ENCODE data around the gene LIPM. TPM values are rescaled to one million over a fixed set of nuclear protein-coding genes. Genes with fewer than 3 reads are reported as not detected.

LIPM gene
- total RNA-seq, 2 experiments from 2014 or later: not detected

DNA sequence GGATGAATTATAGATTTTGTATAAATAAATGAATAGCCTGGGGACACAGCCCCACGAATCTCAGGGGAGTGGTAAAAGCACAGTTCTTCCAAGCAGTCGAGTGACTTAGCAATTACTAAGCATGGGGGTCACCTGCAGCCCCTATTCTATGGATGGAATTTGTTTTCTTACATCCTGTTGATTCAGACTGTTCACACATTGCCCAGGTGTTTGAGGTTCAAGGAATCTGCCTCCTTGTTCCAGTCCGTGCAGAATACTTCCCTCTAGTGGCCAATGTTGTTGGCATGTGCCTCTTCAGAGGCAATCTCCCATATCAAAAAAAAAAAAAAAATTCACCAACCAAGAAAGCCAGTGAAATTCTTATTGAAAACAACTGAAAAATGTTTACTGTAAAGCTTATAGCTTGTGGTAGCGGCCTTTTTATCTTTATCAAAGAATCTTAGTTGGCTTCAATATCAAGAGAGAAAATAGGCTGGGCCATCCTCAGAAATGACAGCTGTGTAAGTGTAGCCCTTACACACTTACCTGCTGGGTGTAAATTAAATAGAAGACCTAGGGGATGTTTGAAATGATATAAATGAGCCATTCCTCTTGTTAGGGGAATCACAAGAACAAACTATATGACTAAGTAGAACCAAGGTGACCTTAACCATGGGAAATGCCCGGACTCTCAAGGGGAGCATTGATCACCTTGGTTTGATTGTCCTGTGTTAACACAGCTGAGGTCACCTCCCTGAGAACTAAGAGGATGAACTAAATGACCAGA, 7.8 kb downstream of the LIPM start:
- Mint-ChIP-seq H3K27ac (no peak overlapping the region), H3K4me1 (peaks cover 7% of the 10 kb centered on the region)

DNA sequence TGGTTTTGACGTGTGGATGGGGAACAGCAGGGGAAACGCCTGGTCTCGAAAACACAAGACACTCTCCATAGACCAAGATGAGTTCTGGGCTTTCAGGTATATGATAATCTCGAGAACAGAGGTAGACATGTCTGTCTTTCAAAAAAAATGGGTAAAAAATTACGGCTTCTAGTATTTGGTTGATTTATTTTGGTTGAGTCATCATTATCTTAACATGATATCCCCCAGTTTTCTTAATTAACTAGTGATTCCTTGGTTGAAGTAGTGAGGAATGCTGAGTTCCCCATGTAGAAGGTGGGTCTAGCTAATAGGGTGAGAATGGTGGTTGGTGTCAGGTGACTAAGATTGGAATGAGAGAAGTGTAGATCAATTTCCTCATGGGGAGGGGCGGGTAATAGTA, 10.7 kb downstream of the LIPM start:
- Mint-ChIP-seq H3K4me1 (peaks cover 10% of the 10 kb centered on the region), H3K36me3 (no peaks in the 10 kb centered on the region), H3K9me3 (no peaks in the 10 kb centered on the region), H3K4me3 (no peak overlapping the region), H3K27me3 (peaks cover 5% of the 10 kb centered on the region), H3K27ac (no peak overlapping the region)
- POLR2A ChIA-PET: no interaction called here
- DNase-seq (no peak), ATAC-seq (ENCODE audit: low read depth) (no peak)

More for the DNA sequence above, 7.8 kb downstream of the LIPM start:
- Mint-ChIP-seq H3K36me3 (no peaks in the 10 kb centered on the region), H3K9me3 (no peaks in the 10 kb centered on the region), H3K27me3 (peaks cover 3% of the 10 kb centered on the region), H3K4me3 (no peak overlapping the region)
- POLR2A ChIA-PET: interaction anchor here (1.1 kb wide), 1 partner anchor 14 kb away, joined by 4 read pairs; no protein-coding TSS in a partner anchor
- peak; percentile 70 for ATAC-seq (ENCODE audit: low read depth)
- no peak for DNase-seq

DNA sequence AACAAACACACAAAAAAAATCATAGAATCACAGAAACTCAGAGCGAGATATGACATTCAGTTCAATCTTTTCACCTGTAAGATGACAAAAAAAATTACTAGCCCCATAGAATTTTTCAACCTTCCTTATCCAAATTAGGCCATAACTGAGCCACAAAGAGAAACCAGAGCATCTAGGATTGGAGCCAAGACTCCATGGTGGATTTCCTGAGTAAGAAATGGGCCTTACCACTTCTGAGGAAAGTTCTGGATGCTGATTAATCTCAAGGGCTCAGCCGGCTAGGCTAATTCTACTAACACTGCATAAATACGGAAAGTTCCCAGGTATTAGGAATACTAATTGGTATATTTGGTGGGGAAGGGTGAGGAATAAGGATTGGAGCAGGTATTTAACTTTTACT, 16.8 kb downstream of the LIPM start:
- Mint-ChIP-seq H3K27ac (no peak overlapping the region), H3K4me3 (no peak overlapping the region), H3K36me3 (peaks cover 3% of the 10 kb centered on the region), H3K27me3 (peaks cover 1% of the 10 kb centered on the region), H3K4me1 (peaks cover 12% of the 10 kb centered on the region), H3K9me3 (no peaks in the 10 kb centered on the region)
- ATAC-seq (ENCODE audit: low read depth) (no peak), DNase-seq (no peak)
- POLR2A ChIA-PET: no interaction called here

DNA sequence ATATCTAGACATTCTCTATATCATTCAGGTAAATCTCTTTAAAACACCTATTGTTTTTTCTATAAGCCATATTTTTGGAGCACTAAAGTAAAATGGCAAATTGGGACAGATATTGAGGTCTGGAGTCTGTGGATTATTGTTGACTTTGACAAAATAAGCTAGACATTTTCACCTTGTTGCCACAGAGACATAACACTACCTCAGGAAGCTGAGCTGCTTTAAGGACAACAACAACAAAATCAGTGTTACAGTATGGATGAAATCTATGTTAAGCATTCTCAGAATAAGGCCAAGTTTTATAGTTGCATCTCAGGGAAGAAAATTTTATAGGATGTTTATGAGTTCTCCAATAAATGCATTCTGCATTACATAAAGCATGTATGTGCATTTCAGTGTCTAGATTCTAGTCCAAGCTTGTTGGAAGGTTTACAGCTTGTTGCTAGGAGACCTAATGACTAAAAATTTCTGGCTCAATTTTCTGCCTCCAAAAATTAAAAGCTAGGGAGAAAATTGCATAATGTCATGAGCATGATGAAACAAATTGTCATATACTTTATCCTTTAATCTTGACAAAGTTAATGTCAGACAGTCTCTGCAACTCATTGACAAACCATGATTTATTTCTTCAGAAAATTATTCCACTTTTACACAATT, 18.3 kb downstream of the LIPM start:
- DNase-seq (no peak), ATAC-seq (ENCODE audit: low read depth) (no peak)
- no peaks in the 10 kb centered on the region for H3K9me3 Mint-ChIP-seq
- no peak overlapping the region for H3K4me3 Mint-ChIP-seq
- no peak overlapping the region for H3K27ac Mint-ChIP-seq
- POLR2A ChIA-PET: no interaction called here
- H3K27me3 Mint-ChIP-seq: peaks cover 1% of the 10 kb centered on the region
- H3K36me3 Mint-ChIP-seq: peaks cover 3% of the 10 kb centered on the region
- H3K4me1 Mint-ChIP-seq: peaks cover 15% of the 10 kb centered on the region

DNA sequence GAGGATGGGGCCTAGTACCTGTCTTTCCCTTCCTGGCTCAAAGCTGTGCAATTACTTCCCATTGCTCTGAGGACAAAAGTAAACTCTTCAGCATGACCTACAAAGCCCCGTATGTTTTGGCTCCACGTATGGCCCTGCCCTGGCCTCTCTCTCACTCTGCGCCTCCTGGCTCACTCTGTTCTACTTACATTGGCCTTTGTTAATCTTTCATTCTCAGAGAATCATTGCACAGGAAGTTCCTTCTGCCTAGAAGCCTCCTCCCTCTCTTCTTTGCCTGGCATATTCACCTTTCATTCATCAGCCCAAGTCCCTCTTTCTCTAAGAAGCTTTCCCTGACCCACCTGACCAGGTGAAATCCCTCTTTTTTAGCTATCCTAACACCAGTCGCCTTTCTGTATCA, 23.9 kb downstream of the LIPM start:
- H3K27ac Mint-ChIP-seq: peak overlapping the region; percentile 83
- no peaks in the 10 kb centered on the region for H3K27me3 Mint-ChIP-seq
- peak overlapping the region; percentile 6 for H3K4me3 Mint-ChIP-seq
- peaks cover 13% of the 10 kb centered on the region for H3K36me3 Mint-ChIP-seq
- POLR2A ChIA-PET: interaction anchor here (0.9 kb wide), 1 partner anchor 53 kb away, joined by 3 read pairs; the partner anchor contains the start of gene STAMBPL1
- ATAC-seq (ENCODE audit: low read depth) (no peak), DNase-seq (no peak)
- H3K4me1 Mint-ChIP-seq: peaks cover 50% of the 10 kb centered on the region
- no peaks in the 10 kb centered on the region for H3K9me3 Mint-ChIP-seq

DNA sequence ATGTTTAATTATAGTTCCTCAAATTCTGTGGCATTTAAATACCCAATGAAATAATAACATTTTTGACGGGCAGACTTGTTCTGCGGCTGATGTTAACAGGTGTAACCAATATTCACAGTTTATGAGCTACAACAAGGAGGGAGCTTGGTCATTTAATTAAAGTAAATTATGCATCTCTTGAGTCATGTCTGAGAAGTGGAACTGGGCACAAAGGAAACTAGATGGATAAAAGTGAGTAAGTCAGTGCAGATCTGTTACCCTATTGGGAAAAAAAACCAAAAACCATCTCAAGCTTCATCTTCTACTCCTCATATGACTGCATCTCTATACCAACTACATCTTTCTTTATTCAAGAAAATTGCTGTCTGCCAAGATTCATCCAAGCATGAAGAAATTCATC, 25.1 kb downstream of the LIPM start:
- peaks cover 13% of the 10 kb centered on the region for H3K36me3 Mint-ChIP-seq
- no peak overlapping the region for H3K27ac Mint-ChIP-seq
- H3K27me3 Mint-ChIP-seq: no peaks in the 10 kb centered on the region
- no peaks in the 10 kb centered on the region for H3K9me3 Mint-ChIP-seq
- no peak for DNase-seq
- H3K4me3 Mint-ChIP-seq: no peak overlapping the region
- POLR2A ChIA-PET: interaction anchor here (1.1 kb wide), 1 partner anchor 53 kb away, joined by 3 read pairs; no protein-coding TSS in a partner anchor
- H3K4me1 Mint-ChIP-seq: peaks cover 56% of the 10 kb centered on the region
- ATAC-seq (ENCODE audit: low read depth): no peak

DNA sequence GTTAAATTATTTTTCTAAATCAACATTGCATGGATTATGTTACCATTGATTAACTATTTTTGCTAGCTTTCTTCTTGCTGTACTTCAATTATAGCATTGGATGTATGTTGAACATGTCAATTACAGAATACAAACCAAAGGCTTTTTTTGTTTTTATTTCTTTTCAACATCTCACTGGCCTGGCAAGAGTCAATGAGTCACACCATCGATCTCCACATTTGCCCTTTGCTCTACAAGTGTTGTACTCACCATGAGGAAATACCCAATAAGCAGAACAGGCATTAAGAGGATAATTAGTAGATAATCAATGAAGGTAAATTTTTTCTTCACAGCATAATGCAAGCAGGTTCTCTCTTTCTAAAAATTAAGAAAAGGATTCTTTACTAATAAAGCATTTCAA, 25.8 kb downstream of the LIPM start:
- H3K9me3 Mint-ChIP-seq: no peaks in the 10 kb centered on the region
- POLR2A ChIA-PET: no interaction called here
- ATAC-seq (ENCODE audit: low read depth) (no peak), DNase-seq (no peak)
- no peak overlapping the region for H3K27ac Mint-ChIP-seq
- no peaks in the 10 kb centered on the region for H3K27me3 Mint-ChIP-seq
- no peak overlapping the region for H3K4me3 Mint-ChIP-seq
- H3K36me3 Mint-ChIP-seq: peaks cover 14% of the 10 kb centered on the region
- peaks cover 62% of the 10 kb centered on the region for H3K4me1 Mint-ChIP-seq

DNA sequence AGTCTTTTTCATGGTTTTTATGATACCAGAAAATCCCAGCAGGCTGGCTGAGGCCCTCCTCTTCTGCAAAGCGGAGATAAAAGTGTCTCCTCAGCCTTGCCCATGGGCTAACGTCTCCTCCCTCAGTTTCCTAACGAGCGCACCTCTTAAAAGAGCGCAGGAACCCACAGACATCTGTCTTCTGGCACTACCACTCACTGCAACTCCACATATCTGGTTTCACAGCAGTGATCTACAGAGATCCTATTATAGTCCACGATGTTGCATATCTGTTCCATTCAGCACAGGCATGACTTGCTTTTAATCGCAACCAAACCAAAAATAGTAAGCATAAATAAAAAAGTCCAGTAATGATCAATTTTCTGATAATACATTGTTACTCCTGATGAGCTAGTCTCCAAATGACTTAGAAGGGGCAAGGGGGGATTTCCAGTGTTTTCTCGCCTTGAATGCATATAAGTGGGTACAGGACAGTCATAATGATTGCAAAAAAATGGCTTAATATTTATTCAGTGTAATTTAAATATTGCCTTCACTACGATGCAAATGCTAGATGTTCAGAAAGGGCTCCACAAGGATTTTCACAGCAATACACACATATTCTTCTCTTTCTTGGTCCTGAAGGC, 28.2 kb downstream of the LIPM start:
- H3K36me3 Mint-ChIP-seq: peaks cover 11% of the 10 kb centered on the region
- ATAC-seq (ENCODE audit: low read depth): no peak

DNA sequence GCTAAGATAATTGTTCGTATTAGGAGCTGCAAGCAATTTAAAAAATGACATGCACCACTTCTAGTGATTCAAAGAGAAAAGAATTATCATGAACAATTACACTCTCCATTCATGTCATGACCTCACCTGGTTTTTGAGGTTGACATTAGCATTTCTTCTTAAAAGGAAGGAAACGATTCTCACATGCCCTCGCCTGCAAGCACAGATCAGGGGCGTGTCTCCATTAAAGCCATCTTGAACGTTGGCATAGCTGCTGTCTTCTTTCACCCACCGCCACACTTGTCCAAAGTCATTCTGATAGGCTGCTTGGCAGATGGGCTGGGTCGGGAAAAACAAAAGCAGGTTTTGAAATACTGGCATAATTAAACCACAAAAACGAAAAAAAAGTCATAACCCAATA, 29.2 kb downstream of the LIPM start:
- Mint-ChIP-seq H3K27ac (peak overlapping the region; percentile 23), H3K36me3 (peaks cover 3% of the 10 kb centered on the region), H3K9me3 (no peaks in the 10 kb centered on the region), H3K4me1 (peaks cover 48% of the 10 kb centered on the region), H3K27me3 (no peaks in the 10 kb centered on the region), H3K4me3 (peak overlapping the region; percentile 33)
- DNase-seq (no peak), ATAC-seq (ENCODE audit: low read depth) (peak; percentile 44)
- POLR2A ChIA-PET: interaction anchor here (1.2 kb wide), 1 partner anchor 49 kb away, joined by 3 read pairs; no protein-coding TSS in a partner anchor

More for the DNA sequence above, 28.2 kb downstream of the LIPM start:
- no peaks in the 10 kb centered on the region for H3K27me3 Mint-ChIP-seq
- peak overlapping the region; percentile 23 for H3K27ac Mint-ChIP-seq
- peaks cover 58% of the 10 kb centered on the region for H3K4me1 Mint-ChIP-seq
- H3K4me3 Mint-ChIP-seq: peak overlapping the region; percentile 33
- H3K9me3 Mint-ChIP-seq: no peaks in the 10 kb centered on the region
- no peak for DNase-seq
- POLR2A ChIA-PET: no interaction called here

DNA sequence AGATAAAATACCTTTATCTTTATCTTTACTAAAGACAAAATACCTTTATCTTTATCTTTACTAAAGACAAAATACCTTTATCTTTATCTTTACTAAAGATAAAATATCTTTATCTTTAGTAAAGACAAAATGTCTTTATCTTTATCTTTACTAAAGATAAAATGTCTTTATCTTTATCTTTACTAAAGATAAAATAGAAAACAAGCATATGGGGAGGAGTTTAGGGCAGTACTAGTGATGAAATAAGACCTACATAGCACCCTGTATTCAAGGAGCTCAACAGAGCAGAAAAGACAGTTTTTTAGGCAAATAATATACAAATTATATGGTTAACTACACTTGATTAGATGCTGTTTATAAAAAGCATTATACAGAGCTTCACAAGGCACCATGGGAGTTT, 29.8 kb downstream of the LIPM start:
- H3K4me1 Mint-ChIP-seq: peaks cover 45% of the 10 kb centered on the region
- DNase-seq (no peak), ATAC-seq (ENCODE audit: low read depth) (no peak)
- POLR2A ChIA-PET: interaction anchor here (1.2 kb wide), 1 partner anchor 48 kb away, joined by 3 read pairs; no protein-coding TSS in a partner anchor
- no peak overlapping the region for H3K4me3 Mint-ChIP-seq
- no peak overlapping the region for H3K27ac Mint-ChIP-seq
- H3K9me3 Mint-ChIP-seq: no peaks in the 10 kb centered on the region
- no peaks in the 10 kb centered on the region for H3K27me3 Mint-ChIP-seq
- H3K36me3 Mint-ChIP-seq: peaks cover 3% of the 10 kb centered on the region

DNA sequence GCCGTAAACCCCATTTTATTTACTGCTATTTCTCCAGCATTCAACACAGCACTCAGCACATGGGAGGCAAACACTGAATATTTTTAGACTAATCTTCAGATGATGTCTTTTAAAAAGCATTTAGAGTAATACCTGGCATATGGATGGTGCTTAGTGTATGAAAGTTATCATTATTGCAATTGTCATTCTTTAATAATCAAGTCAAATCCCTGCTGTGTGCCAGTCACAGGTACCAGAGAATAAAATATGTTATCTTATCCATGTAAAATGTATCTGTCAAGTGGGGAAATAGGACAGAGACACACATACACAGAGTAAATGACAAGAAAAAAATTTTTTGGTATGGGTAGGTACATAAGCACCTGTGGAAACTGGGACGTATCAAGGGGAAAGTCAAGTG, 30.6 kb downstream of the LIPM start:
- peaks cover 3% of the 10 kb centered on the region for H3K36me3 Mint-ChIP-seq

DNA sequence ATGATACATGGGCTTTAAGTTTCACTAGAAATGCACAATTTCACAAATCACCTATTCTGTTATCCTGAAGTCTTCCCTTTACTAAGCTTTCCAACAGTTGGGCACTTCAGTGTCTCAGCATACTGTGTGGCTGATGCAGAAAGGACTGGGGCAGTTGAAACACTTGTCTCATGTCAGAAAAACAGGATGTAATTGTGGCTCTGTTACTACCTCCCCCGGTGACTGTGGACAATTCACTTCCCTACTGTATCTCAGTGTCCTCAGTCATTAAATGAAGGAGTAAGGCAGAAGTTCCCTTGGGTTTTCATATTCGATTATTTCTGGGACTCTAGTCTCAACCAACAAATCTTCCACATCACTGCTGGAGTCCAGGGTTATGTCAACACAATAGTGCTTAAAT, 31.2 kb downstream of the LIPM start:
- Mint-ChIP-seq H3K27me3 (no peaks in the 10 kb centered on the region), H3K4me1 (peaks cover 36% of the 10 kb centered on the region), H3K27ac (peak overlapping the region; percentile 83), H3K4me3 (peak overlapping the region; percentile 49), H3K36me3 (peaks cover 3% of the 10 kb centered on the region), H3K9me3 (no peaks in the 10 kb centered on the region)
- POLR2A ChIA-PET: interaction anchor here (1.0 to 1.1 kb wide), 3 partner anchors 8 to 46 kb away, joined by 3 read pairs; no protein-coding TSS in a partner anchor
- DNase-seq: no peak
- ATAC-seq (ENCODE audit: low read depth): peak; percentile 69

More for the DNA sequence above, 30.6 kb downstream of the LIPM start:
- Mint-ChIP-seq H3K9me3 (no peaks in the 10 kb centered on the region), H3K4me3 (peak overlapping the region; percentile 26), H3K4me1 (peaks cover 40% of the 10 kb centered on the region), H3K27ac (peak overlapping the region; percentile 83), H3K27me3 (no peaks in the 10 kb centered on the region)
- DNase-seq (no peak), ATAC-seq (ENCODE audit: low read depth) (no peak)
- POLR2A ChIA-PET: interaction anchor here (1.0 to 1.1 kb wide), 2 partner anchors 8 to 46 kb away, joined by 3 read pairs; no protein-coding TSS in a partner anchor
